WTC11 (cell line): ENCODE data around the gene MYBPC1.

ENCODE experiments used
- NR2C2 ChIP-seq: sonication (generic); formaldehyde crosslinking; IDR thresholded peaks from 2 replicates; pipeline ENCODE4 v1.8.0; 2022; ENCODE audit warnings: mild to moderate bottlenecking, missing genetic modification reagents
- PRRX2 ChIP-seq: fragments of 250-450 bp; sonication (Bioruptor Pico); IDR thresholded peaks from 2 replicates; pipeline ENCODE4 v1.8.0; 2021; ENCODE audit warnings: mild to moderate bottlenecking
- SMAD3 ChIP-seq: sonication (generic); formaldehyde crosslinking; IDR thresholded peaks from 2 replicates; pipeline ENCODE4 v1.8.0; 2022; ENCODE audit warnings: missing genetic modification reagents, mild to moderate bottlenecking, borderline replicate concordance
- TCF7 ChIP-seq: sonication (generic); formaldehyde crosslinking; IDR thresholded peaks from 2 replicates; pipeline ENCODE4 v1.8.0; 2022; ENCODE audit warnings: mild to moderate bottlenecking, low read depth, missing genetic modification reagents, moderate library complexity
- TEAD1 ChIP-seq: sonication (generic); formaldehyde crosslinking; IDR thresholded peaks from 2 replicates; pipeline ENCODE4 v1.8.0; 2022; ENCODE audit warnings: mild to moderate bottlenecking, missing genetic modification reagents
- TP53 ChIP-seq: sonication (generic); formaldehyde crosslinking; IDR thresholded peaks from 2 replicates; pipeline ENCODE4 v1.8.1; 2023; ENCODE audit warnings: mild to moderate bottlenecking, missing genetic modification reagents
- ZBTB21 ChIP-seq: sonication (generic); formaldehyde crosslinking; IDR thresholded peaks from 2 replicates; pipeline ENCODE4 v1.8.1; 2023; ENCODE audit warnings: mild to moderate bottlenecking, missing genetic modification reagents, borderline replicate concordance
- ZNF138 ChIP-seq: sonication (generic); formaldehyde crosslinking; conservative IDR thresholded peaks from 2 replicates; pipeline ENCODE4 v1.8.1; 2022; ENCODE audit warnings: mild to moderate bottlenecking, moderate library complexity, missing genetic modification reagents
- TF ChIP-seq, protein P1 (sequence below): fragments of 200-600 bp; IDR thresholded peaks from 2 replicates; pipeline ENCODE4 v1.8.0; 2022; ENCODE audit warnings: antibody characterized with exemption
- TF ChIP-seq, protein P2 (sequence below): fragments of 250-450 bp; sonication (Bioruptor Pico); IDR thresholded peaks from 2 replicates; pipeline ENCODE4 v1.9.0; 2021; ENCODE audit warnings: mild to moderate bottlenecking
- TF ChIP-seq, protein P3 (sequence below): sonication (generic); formaldehyde crosslinking; IDR thresholded peaks from 2 replicates; pipeline ENCODE4 v1.8.0; 2022; ENCODE audit warnings: mild to moderate bottlenecking, missing genetic modification reagents
- TF ChIP-seq, protein P4 (sequence below): sonication (generic); formaldehyde crosslinking; IDR thresholded peaks from 2 replicates; pipeline ENCODE4 v1.8.1; 2023; ENCODE audit warnings: mild to moderate bottlenecking, missing genetic modification reagents

GRCh38 chr12:101653030-101653429 is 58.3 kb downstream of the MYBPC1 start:
- TF ChIP-seq, protein P1, sequence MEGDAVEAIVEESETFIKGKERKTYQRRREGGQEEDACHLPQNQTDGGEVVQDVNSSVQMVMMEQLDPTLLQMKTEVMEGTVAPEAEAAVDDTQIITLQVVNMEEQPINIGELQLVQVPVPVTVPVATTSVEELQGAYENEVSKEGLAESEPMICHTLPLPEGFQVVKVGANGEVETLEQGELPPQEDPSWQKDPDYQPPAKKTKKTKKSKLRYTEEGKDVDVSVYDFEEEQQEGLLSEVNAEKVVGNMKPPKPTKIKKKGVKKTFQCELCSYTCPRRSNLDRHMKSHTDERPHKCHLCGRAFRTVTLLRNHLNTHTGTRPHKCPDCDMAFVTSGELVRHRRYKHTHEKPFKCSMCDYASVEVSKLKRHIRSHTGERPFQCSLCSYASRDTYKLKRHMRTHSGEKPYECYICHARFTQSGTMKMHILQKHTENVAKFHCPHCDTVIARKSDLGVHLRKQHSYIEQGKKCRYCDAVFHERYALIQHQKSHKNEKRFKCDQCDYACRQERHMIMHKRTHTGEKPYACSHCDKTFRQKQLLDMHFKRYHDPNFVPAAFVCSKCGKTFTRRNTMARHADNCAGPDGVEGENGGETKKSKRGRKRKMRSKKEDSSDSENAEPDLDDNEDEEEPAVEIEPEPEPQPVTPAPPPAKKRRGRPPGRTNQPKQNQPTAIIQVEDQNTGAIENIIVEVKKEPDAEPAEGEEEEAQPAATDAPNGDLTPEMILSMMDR: no peak
- TF ChIP-seq, protein P2, sequence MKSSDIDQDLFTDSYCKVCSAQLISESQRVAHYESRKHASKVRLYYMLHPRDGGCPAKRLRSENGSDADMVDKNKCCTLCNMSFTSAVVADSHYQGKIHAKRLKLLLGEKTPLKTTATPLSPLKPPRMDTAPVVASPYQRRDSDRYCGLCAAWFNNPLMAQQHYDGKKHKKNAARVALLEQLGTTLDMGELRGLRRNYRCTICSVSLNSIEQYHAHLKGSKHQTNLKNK (CRISPR knock-in tag): no peak
- TF ChIP-seq TEAD1 (no peak), TP53 (CRISPR knock-in tag) (no peak), NR2C2 (CRISPR knock-in tag) (no peak), SMAD3 (CRISPR knock-in tag) (no peak), ZBTB21 (CRISPR knock-in tag) (no peak), TCF7 (no peak), ZNF138 (CRISPR knock-in tag) (no peak), PRRX2 (CRISPR knock-in tag) (no peak)
- TF ChIP-seq, protein P3, sequence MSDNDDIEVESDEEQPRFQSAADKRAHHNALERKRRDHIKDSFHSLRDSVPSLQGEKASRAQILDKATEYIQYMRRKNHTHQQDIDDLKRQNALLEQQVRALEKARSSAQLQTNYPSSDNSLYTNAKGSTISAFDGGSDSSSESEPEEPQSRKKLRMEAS: no peak
- TF ChIP-seq, protein P4, sequence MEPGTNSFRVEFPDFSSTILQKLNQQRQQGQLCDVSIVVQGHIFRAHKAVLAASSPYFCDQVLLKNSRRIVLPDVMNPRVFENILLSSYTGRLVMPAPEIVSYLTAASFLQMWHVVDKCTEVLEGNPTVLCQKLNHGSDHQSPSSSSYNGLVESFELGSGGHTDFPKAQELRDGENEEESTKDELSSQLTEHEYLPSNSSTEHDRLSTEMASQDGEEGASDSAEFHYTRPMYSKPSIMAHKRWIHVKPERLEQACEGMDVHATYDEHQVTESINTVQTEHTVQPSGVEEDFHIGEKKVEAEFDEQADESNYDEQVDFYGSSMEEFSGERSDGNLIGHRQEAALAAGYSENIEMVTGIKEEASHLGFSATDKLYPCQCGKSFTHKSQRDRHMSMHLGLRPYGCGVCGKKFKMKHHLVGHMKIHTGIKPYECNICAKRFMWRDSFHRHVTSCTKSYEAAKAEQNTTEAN (CRISPR knock-in tag): no peak
